Measurements from ENCODE around the gene IL1RL2.
A peak's percentile ranks its signal among the peaks of the same experiment; 100 is the strongest.

IL1RL2 gene

GRCh38 chr2:102159295-102159694 lies 27.5 kb upstream of the IL1RL2 start:
- peak; percentile 41 for DNase-seq

- peak; percentile 75 for DNase-seq
Measured at GRCh38 chr2:102166189-102166845, 20.5 kb upstream of the IL1RL2 start.

GRCh38 chr2:102168026-102168771 lies 18.6 kb upstream of the IL1RL2 start:
- no peak for DNase-seq

- DNase-seq, result no peak
Measured at GRCh38 chr2:102171946-102172345, 14.9 kb upstream of the IL1RL2 start.

GRCh38 chr2:102172745-102173144 lies 14.1 kb upstream of the IL1RL2 start:
- DNase-seq, result no peak

GRCh38 chr2:102176172-102176571 lies 10.7 kb upstream of the IL1RL2 start:
- no peak for DNase-seq

GRCh38 chr2:102177814-102178478 lies 8.9 kb upstream of the IL1RL2 start:
- no peak for DNase-seq

GRCh38 chr2:102179061-102179460 lies 7.8 kb upstream of the IL1RL2 start:
- DNase-seq, result no peak

GRCh38 chr2:102179788-102180686 lies 6.8 kb upstream of the IL1RL2 start:
- DNase-seq, result peak; percentile 21

- no peak for DNase-seq
Measured at GRCh38 chr2:102180687-102180999, 6.2 kb upstream of the IL1RL2 start.

GRCh38 chr2:102181376-102181775 lies 5.4 kb upstream of the IL1RL2 start:
- no peak for DNase-seq

- DNase-seq, result no peak
Measured at GRCh38 chr2:102181919-102182635, 4.7 kb upstream of the IL1RL2 start.

GRCh38 chr2:102184018-102184417 lies 2.8 kb upstream of the IL1RL2 start:
- DNase-seq, result no peak

GRCh38 chr2:102184568-102184967 lies 2.3 kb upstream of the IL1RL2 start:
- no peak for DNase-seq

- DNase-seq, result peak; percentile 48
Measured at GRCh38 chr2:102185347-102185746, 1.5 kb upstream of the IL1RL2 start.

GRCh38 chr2:102187496-102188150 lies 800 bp downstream of the IL1RL2 start:
- peak; percentile 82 for DNase-seq

- DNase-seq, result peak; percentile 94
Measured at GRCh38 chr2:102190430-102191107, 3.7 kb downstream of the IL1RL2 start.

- DNase-seq, result peak; percentile 39
Measured at GRCh38 chr2:102191501-102191900, 4.7 kb downstream of the IL1RL2 start.

GRCh38 chr2:102193074-102193473 lies 6.3 kb downstream of the IL1RL2 start:
- DNase-seq, result no peak

GRCh38 chr2:102194609-102195268 lies 7.9 kb downstream of the IL1RL2 start:
- no peak for DNase-seq
